HG02678 (cell line): ENCODE measurements around the gene KLRF1.
A peak's percentile ranks its signal among the peaks of the same experiment; 100 is the strongest.

Experiments
- ATAC-seq: cut with Tn5 transposase; IDR thresholded peaks from one replicate; pipeline ENCODE4 v1.9.1; 2021; ENCODE audit warnings: mild to moderate bottlenecking, moderate library complexity; ENCODE audit not compliant: unreplicated experiment

Gene KLRF1

GRCh38 chr12:9808504-9808903, 18.8 kb upstream of the KLRF1 start:
- ATAC-seq: no peak

GRCh38 chr12:9809338-9809737, 17.9 kb upstream of the KLRF1 start:
- no peak for ATAC-seq

DNA sequence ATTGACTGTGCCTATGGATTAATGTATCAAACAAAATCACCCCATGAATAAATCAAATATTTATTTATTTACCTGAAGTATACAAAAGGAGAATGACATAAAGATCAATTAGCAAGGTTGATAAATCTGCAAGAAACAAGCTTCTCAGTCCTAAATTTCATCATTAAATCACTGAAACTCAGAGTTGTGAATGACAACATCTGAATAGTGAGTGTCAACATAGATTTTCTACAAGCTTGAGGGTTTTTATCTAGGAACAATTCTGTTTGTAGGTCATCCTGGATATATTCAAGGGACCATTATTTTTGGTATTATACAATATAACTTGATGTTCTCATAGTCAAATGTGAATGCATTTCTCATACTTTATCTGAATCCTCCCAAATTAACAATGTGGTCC, 17.4 kb upstream of the KLRF1 start:
- ATAC-seq: no peak

DNA sequence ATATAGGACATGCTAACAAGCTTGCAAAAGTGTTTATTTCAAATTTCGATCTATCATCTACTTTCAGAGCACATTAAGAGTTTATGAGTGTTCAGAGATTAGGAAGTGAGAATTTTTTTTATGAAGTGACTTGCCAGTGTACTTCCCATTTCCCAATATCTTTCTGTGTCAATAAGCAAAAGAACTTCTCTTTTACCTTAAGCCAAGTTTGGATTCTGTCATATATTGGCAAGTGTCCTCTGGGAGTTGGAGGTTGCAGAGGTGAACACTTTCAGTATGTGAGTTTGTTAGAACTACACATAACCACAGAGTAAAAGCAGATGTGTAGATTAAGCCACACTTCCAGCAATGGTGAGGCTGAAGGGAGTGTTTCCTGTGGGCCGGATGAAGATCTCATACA, 16.6 kb upstream of the KLRF1 start:
- no peak for ATAC-seq

- no peak for ATAC-seq
Measured at GRCh38 chr12:9811621-9812020, 15.7 kb upstream of the KLRF1 start.

DNA sequence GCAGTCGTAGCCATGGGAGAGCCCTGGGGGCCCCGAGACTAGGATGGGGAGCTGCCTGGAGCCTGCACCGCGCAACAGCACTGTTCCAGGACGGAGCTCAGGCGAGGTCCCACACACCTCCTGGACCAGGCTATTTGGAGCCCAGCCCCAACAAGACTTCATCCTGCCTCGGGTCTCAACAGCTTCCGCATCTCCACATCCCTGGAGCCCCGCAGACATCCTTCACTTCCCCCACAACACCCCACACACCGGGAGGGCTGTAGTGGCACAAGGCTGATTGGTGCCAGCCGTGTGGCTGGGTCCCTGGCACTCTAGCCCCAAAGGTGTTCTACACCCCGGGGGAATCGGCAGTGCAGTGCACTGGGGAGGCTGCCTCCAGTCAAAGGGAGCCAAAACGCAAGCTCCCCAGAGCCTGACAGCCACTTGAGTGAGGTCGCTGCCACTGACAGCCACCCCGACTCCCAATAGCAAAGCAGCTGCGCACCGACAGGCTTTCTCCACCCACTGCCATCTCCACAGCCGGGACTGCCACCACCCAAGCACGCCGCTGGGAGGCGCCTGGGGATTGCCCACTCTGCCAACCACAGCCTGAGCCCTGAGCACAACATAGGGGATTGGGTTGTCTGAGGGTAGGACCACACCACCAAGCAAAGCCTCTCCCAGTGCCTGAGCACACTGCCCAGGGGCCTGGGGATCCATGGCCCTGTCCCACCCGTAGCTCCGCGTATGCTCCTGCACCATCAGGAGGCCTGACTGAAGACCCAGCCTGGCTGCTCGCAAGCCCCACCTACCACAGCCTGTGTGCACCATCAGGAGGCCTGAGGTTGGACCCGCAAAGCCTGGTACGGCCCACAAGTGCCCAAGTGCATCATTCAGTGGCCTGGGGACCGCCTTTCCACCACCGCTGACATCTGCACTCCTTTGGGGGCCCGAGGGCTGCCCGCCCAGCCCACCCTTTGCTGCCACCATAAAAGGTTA, 13.2 kb upstream of the KLRF1 start:
- peak; percentile 97 for ATAC-seq

- ATAC-seq: no peak
Measured at GRCh38 chr12:9820281-9820930, 6.9 kb upstream of the KLRF1 start.

DNA sequence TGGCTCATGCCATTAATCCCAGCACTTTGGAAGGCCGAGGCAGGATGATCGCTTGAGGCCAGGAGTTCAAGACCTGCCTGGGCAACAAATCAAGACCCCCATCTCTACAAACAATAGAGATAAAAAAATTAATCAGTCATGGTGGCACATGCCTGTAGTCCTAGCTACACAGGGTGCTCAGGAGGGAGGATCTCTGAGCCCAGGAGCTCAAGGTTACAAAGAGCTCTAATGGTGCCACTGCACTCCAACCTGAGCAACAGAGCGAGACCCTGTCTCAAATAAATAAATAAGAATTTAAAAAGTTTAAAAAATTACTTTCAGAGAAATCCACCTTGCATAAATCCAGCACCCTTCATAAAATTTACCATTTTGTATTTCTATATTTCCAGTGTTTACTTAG, 2.2 kb downstream of the KLRF1 start:
- ATAC-seq: no peak

DNA sequence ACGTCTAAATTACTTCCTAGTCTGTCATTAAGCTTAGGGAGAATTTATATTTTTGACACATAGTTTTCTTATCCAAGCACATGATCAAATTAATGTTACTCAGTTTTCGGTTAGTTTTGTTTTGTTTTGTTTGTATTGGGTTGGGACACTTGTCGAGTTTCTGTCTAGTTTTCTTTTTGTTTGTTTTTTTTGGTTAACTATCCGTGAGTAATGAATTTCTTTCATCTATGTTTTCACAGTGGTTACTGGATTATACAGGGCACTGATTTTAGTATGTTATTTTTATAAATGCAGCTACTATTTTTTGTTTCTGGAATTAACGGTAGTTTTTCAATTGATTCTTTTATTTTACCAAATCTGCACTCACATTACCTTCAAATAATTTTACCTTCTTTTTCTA, 2.7 kb downstream of the KLRF1 start:
- ATAC-seq: no peak

GRCh38 chr12:9831720-9832119, 4.4 kb downstream of the KLRF1 start:
- ATAC-seq: no peak

- no peak for ATAC-seq
Measured at GRCh38 chr12:9843407-9843806, 16.1 kb downstream of the KLRF1 start.

DNA sequence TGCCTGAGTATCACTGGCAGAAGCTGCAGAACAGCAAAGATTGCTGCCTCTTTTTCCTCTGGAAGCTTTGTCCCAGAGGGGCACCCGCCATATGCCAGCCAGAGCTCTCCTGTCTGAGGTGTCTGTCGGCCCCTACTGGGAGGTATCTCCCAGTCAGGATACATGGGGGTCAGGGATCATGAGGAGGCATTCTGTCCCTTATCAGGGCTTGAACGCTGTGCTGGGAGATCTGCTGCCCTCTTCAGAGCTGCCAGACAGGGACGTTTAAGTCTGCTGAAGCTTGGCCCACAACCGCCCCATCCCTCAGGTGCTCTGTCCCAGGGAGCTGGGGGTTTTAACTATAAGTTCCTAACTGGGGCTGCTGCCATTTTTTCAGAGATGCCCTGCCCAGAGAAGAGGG, 21.6 kb downstream of the KLRF1 start:
- ATAC-seq: no peak

- ATAC-seq: no peak
Measured at GRCh38 chr12:9851050-9851449, 23.8 kb downstream of the KLRF1 start.

DNA sequence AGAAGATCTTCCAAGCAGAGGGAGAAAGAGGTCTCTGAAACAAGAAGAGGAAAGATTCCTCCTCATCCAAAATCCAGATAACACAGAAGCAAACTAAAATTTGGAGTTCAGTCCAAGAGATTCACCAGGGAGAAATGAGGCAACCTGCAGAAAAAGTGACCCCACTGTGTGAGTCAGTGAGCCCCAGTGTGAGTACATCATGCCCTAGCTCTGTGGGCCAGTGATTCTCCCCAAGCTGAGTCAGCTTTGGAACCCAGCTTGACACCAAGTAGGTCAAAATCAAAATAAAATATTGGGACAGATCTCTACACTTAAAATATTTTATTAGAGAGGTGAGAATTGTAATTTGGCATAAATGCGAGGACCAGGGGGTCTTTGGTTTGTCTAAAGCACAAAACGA, 24.6 kb downstream of the KLRF1 start:
- no peak for ATAC-seq

- no peak for ATAC-seq
Measured at GRCh38 chr12:9856151-9856550, 28.9 kb downstream of the KLRF1 start.

- ATAC-seq: no peak
Measured at GRCh38 chr12:9856894-9857293, 29.6 kb downstream of the KLRF1 start.

DNA sequence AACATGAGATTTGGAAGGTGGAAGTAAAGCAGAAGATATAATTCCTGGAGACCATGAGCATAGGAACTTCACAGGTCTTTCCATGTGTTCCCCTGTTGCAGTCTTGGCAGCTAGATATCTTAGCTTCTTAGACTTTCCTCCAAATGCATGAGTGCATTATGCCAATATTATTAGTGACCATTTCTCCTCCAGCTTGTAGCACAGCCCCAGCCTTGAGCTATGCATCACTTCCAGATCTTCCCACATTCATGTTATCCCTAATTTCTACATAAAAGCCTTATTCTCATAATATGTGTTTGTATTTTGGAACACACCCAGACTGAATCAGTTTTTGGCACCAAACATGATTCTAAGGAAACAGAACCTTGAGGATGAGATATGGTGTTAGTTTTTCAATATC, 30.9 kb downstream of the KLRF1 start:
- ATAC-seq: no peak

- ATAC-seq: no peak
Measured at GRCh38 chr12:9864913-9865675, 37.8 kb downstream of the KLRF1 start.

DNA sequence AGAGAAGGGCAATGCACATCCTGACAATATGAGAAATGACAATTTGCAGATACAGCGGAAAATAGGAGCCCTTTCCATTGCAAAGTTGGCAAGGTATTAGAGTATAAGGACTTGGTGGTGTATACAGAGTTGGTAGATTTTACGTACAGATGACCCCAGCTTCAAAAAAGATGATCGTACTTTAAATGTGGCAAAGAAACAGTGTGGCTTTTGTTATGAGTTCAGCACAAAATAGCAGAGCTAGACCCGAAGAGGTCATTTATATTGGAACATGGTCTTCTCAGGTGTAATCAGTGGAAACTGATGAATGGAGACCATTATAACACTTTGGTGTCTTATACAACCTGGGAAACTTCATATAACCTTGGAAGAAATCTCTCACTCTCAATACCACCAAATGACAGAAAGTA, 39.6 kb downstream of the KLRF1 start:
- no peak for ATAC-seq

- no peak for ATAC-seq
Measured at GRCh38 chr12:9867531-9867930, 40.2 kb downstream of the KLRF1 start.

DNA sequence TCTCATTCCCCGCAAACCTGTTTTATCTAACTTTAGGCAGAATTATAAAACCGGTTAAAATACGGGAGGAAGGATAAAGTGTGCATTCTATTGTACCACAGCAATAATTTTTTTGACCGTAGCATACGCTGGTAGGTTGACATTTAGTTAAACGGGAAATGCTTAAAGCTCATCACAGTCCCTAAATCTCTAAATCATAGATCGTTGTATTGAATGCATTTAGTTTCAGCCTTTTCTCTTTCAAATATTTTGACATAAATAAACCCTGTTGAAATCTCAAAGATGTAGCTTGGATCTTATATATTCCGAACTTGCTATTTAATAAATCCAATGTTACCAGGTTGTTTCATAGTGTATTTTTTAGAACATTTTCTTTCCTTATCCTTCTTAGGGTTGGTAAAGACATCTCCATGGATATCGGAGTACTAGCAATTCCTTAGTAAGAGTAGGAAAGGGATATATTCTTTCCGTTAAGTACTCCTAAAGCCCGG, 41.1 kb downstream of the KLRF1 start:
- no peak for ATAC-seq
